SW 1271 (cell line): ENCODE results near the gene SLC4A4.

ENCODE experiments used
- DNase-seq, 2 experiments: peaks; one replicate each; lab custom pipeline; 2025; lab: John Stamatoyannopoulos, UW

SLC4A4 gene

GRCh38 chr4:71415491-71415890 lies 76.7 kb downstream of the SLC4A4 start:
- DNase-seq: no peak

DNA sequence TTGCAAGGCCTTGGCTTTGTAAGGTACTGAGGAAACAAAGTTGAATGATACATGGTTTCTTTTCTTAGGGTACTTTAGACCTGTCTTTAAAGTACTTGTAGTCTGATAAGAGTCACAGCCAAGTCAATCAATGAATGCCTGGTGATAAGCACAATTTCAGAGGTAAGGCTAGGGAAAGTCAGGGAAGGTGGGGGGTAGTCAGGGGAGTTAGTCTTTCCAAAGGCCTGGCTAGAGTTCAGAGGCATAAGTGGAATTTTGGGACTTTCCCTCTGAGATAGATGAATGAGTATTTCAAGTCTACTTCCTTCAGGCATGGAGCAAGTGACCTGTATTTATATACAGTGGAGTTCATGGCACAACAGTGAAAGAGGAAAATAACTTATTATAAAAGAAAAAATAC lies 78.3 kb downstream of the SLC4A4 start:
- no peak for DNase-seq

- no peak for DNase-seq
These were observed 87.7 kb downstream of the SLC4A4 start for GRCh38 chr4:71426381-71427042.

DNA sequence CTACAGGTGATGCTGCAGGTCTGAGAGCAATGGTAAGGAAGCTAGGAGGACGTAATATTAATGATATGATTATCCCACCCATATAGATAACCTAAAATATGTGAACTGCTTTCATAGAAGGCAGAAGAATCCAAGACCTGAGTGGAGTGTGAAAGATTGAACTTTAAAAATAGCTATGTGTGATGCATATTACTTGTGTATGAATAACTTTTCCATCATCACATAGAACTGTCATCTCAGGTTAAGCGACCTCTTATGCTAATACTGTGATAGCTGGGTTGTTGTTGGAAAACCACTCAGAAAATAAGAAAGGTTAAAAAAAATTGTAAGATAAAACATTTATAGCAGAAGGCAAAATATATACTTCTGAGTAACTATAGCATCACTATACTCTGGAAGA lies 90.3 kb downstream of the SLC4A4 start:
- no peak for DNase-seq

GRCh38 chr4:71429962-71430361 lies 91.1 kb downstream of the SLC4A4 start:
- no peak for DNase-seq

DNA sequence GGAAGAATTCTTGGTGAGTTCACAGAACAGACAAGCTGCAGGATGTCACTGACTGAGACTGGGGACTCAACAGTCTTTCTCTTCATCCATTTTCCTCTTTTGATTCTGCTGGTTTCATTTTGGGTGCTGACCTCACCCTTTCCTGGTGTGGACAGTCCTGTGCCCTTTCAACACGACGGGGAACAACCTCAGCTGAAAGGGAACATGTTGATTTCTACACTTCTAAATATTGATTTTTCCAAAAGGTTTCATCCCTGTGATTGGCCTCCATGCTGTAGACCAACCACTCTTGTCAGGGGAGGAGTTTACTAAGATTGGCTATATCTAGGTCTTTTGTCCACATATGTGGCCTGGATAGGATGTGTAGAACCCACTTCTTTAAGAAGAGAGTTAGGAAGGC lies 91.8 kb downstream of the SLC4A4 start:
- no peak for DNase-seq

GRCh38 chr4:71440612-71441011 lies 101.8 kb downstream of the SLC4A4 start:
- DNase-seq: no peak

- no peak for DNase-seq
These were observed 102.7 kb downstream of the SLC4A4 start for GRCh38 chr4:71441186-71442169.

GRCh38 chr4:71442336-71442735 lies 103.5 kb downstream of the SLC4A4 start:
- no peak for DNase-seq

DNA sequence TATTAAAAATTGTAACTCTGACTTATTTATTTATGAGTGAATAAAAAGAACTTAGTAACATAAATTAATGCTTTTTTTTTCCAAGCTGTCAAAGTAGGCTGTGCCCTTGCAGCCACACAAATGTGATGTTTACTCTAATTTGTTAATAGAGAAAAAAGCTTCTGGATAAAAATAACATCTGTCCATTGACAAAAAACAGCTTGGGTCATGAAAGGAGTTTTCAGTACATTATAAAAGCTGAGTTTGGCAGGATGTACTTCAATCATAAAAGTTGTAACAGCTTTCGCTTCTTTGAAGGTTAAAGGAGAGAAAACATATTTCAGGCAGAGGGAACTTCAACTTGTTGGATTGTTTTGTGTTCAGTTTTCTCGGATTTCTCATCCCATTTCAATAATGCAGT lies 105.6 kb downstream of the SLC4A4 start:
- no peak for DNase-seq

DNA sequence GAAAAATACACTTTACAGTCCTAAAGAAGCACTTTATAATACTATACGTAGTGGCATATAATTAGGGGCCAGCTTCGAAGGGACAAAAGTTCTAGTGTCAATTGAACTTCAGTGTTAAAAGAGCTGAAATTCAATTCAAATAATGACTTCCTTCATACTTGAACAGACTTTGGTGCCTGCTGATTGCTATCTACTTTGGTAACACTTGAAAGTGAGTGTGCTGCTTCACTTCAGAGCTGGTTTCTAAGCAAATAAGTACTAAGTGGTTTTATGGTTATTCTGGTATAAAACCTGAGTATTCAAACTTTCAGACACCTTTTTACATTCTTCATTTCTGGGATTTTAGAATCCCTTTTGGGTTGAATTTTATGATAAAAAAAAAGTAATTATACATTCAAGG lies 107.0 kb downstream of the SLC4A4 start:
- no peak for DNase-seq

GRCh38 chr4:71446479-71447081 lies 107.8 kb downstream of the SLC4A4 start:
- no peak for DNase-seq

DNA sequence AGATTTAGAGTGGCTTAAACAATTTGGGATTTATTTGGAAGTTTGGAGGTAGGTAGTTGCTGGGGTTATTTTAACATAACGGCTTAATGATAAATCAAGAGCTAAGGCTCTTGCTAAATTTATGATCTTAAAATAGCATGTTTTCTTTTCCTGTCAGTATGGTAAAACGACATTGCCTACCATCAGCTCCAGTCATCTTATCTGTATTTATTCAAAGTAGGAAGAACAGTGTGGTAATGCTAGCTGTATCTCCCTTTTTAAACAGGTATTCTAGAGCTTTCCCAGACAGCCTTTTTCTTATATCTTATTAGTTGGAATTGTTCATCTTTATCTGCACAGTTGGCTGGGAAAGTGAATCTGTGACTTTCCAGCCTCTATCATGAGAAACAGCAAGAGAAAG lies 110.2 kb downstream of the SLC4A4 start:
- DNase-seq: no peak

DNA sequence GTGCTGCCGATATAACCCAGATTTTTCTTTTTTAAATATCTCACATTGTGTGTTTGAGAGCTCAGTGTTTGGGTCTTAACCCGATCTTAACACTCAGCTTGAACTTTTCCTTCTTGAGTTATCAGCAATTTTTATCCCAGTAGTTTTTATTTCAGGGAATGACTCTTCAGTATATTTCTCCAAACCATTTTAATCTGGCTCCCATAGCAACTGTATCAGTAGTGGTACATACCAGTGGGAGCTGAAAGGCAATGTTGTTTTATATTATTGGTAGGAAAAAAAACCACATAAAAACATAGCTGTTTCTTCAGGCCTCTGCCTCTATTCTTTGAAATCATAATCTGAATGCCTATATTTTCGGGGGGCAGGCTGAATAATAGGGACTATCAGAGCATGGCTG lies 111.1 kb downstream of the SLC4A4 start:
- DNase-seq: no peak

DNA sequence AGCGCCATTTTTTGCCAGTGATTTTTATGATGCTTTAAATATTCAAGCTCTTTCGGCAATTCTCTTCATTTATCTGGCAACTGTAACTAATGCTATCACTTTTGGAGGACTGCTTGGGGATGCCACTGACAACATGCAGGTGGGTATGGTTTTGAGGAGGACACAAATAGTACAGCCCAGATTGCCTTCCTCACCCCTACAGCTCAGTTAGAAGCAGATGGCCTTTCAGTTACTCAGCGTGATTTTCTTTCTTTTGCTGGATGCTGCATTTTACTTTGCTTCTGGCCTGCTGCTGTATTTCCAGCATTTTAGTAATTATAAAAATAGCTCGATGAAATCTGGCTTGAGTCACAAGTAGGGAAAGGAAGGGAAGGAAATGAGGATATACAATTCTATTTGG lies 114.7 kb downstream of the SLC4A4 start:
- DNase-seq: no peak

DNA sequence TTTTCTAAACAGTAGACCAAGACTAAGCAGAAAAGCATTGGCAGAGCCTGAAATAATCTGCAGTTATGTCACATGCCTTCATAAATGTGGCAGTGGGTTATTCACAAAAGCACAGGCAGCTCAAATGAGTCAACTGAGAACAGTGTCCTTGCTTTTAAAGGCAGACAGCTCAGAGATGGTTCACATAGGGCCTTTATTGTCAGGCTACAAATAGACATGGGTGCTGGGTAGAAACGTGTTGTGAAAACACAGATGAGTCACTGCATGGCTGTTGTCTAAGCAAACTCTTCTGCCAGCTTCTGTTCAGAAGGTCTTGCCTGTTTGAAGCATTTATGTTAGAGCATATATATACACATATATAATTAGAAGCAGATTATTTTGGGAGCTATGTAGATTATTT lies 118.0 kb downstream of the SLC4A4 start:
- no peak for DNase-seq

GRCh38 chr4:71460371-71460770 lies 121.6 kb downstream of the SLC4A4 start:
- DNase-seq: no peak

- DNase-seq: no peak
These were observed 122.6 kb downstream of the SLC4A4 start for GRCh38 chr4:71461422-71461821.

GRCh38 chr4:71466775-71467174 lies 128.0 kb downstream of the SLC4A4 start:
- no peak for DNase-seq

DNA sequence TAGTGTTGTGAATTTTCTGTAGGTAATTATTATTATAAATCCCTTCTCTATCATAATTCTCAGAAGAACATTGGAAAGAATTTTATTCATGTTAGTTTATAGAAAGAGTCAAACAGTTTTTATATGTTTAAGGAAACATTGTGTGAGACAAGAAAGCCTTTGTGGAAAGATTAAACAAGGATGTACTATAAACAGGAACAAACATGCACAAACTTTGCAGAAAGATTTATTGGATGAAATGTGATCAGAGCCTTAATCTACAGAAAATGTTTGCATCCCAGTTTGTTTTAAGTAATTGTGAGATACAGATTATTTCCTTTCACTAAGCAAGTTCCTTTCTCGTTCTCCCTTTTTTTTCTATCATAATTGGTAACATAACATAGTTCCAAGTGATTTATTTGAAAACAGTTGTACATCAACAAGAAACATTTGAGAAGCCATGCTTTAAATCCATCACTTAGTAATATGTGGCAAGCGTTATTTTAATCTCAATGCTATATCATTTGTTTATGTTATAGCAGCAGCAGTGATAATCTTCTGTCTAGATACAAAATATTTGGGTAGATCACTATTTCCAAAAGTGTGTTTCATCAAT lies 129.4 kb downstream of the SLC4A4 start:
- no peak for DNase-seq

- no peak for DNase-seq
These were observed 130.7 kb downstream of the SLC4A4 start for GRCh38 chr4:71469541-71469940.

GRCh38 chr4:71470524-71470923 lies 131.7 kb downstream of the SLC4A4 start:
- no peak for DNase-seq

DNA sequence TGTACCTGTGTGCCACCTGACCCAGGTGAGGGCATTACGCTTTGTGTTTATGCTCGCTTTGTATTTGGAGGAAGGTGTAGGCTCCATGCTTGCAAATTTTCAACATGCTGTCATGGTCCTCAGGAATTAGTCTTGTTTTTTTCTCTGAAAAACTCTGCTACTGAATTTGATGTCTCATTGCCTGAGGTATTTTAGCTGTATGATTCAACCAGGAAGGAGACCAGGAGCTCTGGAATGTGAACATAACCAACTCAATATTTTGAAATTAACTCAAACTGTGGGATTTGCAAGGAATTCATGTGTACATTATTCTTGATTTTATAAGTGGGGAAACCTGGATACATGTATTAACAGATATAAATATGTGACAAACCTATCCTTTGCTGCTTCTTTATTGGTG lies 134.1 kb downstream of the SLC4A4 start:
- DNase-seq: peak; percentile 1 to 8
